GM12892 (cell line): ENCODE results near the gene SLC45A1.

Experiments
- POLR2A ChIP-seq: IDR thresholded peaks from 2 replicates; pipeline ENCODE4 v1.6.1; 2011; ENCODE audit warnings: low read depth, low read length, control low read depth
- POLR2AphosphoS5 ChIP-seq: IDR thresholded peaks from 2 replicates; pipeline ENCODE4 v1.6.1; 2011; ENCODE audit warnings: low read depth, low read length, control low read depth
- TAF1 ChIP-seq: IDR thresholded peaks from 2 replicates; pipeline ENCODE4 v1.6.1; 2011; ENCODE audit warnings: low read depth, mild to moderate bottlenecking, control low read depth, low read length, borderline replicate concordance

- TF ChIP-seq POLR2AphosphoS5 (no peak), POLR2A (no peak), TAF1 (no peak)
These were observed 68.3 kb downstream of the SLC45A1 start for GRCh38 chr1:8386247-8386646.
